ENCODE measurements around the gene ADK.

- TF ChIP-seq POLR2A (IDR thresholded peaks at IDR 0.05) (no peak), CTCF (IDR thresholded peaks at IDR 0.05) (no peak)
These were observed 585.0 kb downstream of the ADK start for GRCh38 chr10:74736029-74736428.

Measured in thyroid gland (tissue), 4 donors.